ENCODE results near the gene SLC46A2.

- TF ChIP-seq CTCF (IDR thresholded peaks at IDR 0.05) (no peak), EP300 (IDR thresholded peaks at IDR 0.05) (no peak)
Observed at GRCh38 chr9:112839331-112839730, 51.3 kb downstream of the SLC46A2 start.

Data from suprapubic skin (tissue), 3 donors.